Measurements from ENCODE around the gene PAX3.

PAX3 gene

DNA sequence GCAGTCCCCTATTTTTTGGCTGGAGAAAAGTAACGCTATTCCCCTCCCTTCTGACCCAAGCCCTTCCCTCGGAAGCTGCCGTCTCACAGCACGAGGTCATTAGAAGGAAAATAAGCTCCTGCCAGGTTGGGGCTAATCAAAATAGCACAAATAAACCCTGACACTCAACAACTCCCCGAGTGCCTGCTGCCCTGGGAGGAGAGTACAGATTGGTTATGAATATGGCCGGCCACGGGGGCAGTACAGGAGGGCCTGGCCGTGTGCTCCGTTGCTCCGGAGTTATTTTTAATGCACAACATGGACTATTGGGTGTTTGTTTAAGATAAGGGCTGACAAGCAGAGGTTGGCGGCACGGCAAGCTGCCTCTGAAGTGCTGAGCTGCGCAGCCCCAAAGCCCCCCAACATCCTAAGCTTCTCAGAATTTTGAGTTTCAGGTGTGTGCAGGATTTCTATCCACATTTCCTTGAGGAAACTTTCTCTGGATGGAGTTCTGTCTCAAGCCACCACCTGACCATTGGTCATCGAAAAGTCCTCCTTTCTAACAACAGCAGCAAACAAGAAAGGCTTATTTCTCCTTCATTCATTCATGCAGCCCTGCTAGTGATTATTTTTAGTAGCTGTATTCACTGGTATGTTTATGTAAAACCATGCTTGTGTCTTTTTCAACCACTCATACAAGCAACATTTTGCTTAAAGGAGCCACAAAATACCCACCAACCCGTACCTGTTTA is 58.7 kb downstream of the PAX3 start:
- no peak for DNase-seq (ENCODE audit: low read depth)

DNA sequence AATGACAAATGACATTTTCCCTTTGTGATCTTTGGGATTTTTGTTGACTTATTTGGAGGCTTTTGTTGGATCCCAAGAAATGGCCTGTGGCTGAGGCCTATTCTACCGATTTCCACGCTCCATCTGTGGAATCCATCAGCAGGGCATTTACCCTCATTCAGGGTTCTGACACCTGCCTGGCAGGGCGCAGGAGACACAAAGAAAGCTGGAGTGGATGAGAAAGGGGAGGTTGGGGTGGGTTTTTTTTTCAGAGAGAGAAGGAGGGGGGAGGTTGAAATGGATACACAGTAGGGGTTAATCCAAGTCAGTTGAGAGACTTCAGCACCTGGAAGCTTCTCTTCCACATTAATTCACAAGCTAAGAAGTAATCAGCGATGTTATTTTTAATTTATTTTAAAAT is 59.7 kb downstream of the PAX3 start:
- no peak for DNase-seq (ENCODE audit: low read depth)
- H3K4me3 ChIP-seq (ENCODE audit: low read depth, low read length) = no peak overlapping the region

More for the DNA sequence above, 58.7 kb downstream of the PAX3 start:
- no peak overlapping the region for H3K4me3 ChIP-seq (ENCODE audit: low read depth, low read length)

- no peak for DNase-seq (ENCODE audit: low read depth)
- H3K4me3 ChIP-seq (ENCODE audit: low read depth, low read length) = no peak overlapping the region
These were observed 60.7 kb downstream of the PAX3 start for GRCh38 chr2:222238072-222238471.

GRCh38 chr2:222232839-222233238 is 66.0 kb downstream of the PAX3 start:
- no peak overlapping the region for H3K4me3 ChIP-seq (ENCODE audit: low read depth, low read length)
- no peak for DNase-seq (ENCODE audit: low read depth)

GRCh38 chr2:222232372-222232771 is 66.4 kb downstream of the PAX3 start:
- DNase-seq (ENCODE audit: low read depth) = no peak
- H3K4me3 ChIP-seq (ENCODE audit: low read depth, low read length) = no peak overlapping the region

DNA sequence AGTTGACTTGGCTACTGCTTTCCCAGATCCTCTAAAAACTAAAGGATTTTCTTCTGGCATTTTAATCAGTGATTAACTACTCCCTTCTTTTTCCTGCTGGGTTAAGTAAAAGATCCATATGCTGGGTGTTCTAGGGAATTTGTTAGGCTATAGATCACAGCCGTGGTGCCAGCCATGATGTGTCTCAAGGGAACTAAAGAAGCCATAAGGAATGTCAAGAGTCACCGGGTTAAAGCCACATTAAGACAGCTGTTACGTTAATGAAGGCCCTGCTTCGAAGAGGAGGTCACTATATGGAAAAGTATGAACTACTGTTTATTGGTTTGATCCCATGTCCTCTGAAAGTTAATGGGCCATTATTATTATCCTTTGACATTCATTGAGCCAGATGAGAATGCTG is 70.7 kb downstream of the PAX3 start:
- H3K4me3 ChIP-seq (ENCODE audit: low read depth, low read length) = no peak overlapping the region
- no peak for DNase-seq (ENCODE audit: low read depth)

- DNase-seq (ENCODE audit: low read depth) = no peak
- no peak overlapping the region for H3K4me3 ChIP-seq (ENCODE audit: low read depth, low read length)
These were observed 80.0 kb downstream of the PAX3 start for GRCh38 chr2:222218786-222219185.

- H3K4me3 ChIP-seq (ENCODE audit: low read depth, low read length) = no peak overlapping the region
- DNase-seq (ENCODE audit: low read depth) = no peak
These were observed 81.1 kb downstream of the PAX3 start for GRCh38 chr2:222217712-222218111.

GRCh38 chr2:222214885-222215284 is 83.9 kb downstream of the PAX3 start:
- H3K4me3 ChIP-seq (ENCODE audit: low read depth, low read length) = no peak overlapping the region
- no peak for DNase-seq (ENCODE audit: low read depth)

DNA sequence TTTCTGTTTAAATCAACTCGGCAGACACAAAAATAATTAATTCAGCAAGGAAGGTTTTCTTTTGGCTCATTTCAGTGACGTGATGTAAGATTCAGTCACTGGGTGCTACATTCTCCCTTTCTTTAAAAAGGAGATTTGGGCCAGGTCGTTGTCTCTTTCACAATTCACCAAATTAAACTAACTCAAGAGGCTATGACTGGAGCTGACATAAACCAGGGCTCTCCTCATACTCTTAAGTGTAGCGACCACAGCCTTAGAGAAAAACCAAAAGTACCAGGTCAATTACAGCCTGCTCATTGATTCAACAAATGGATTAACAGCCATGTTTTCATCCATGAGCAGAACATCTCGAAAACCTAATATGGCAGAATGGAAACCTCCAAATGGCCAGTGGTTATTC is 85.7 kb downstream of the PAX3 start:
- DNase-seq (ENCODE audit: low read depth) = no peak
- H3K4me3 ChIP-seq (ENCODE audit: low read depth, low read length) = no peak overlapping the region

DNA sequence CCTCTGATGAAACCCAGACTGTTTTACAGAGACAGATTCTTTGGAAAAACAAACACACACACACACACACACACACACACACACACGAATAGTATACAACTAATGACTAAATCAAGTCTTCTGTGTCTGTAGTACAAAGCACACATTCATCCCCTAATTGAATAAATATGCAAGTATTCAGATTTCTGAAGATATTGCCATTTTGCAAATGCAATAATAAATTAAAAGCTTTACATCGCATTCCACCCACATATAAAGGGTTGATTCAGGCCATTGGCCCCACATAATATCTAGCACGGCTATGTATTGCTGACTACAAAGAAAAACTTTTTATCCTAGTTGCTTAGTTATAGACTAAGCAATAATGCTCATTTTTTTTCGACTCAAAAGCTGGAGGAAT is 86.2 kb downstream of the PAX3 start:
- no peak overlapping the region for H3K4me3 ChIP-seq (ENCODE audit: low read depth, low read length)
- no peak for DNase-seq (ENCODE audit: low read depth)

GRCh38 chr2:222208010-222208690 is 90.6 kb downstream of the PAX3 start:
- no peak for DNase-seq (ENCODE audit: low read depth)
- H3K4me3 ChIP-seq (ENCODE audit: low read depth, low read length) = no peak overlapping the region

- DNase-seq (ENCODE audit: low read depth) = no peak
- H3K4me3 ChIP-seq (ENCODE audit: low read depth, low read length) = no peak overlapping the region
These were observed 93.7 kb downstream of the PAX3 start for GRCh38 chr2:222205136-222205535.

DNA sequence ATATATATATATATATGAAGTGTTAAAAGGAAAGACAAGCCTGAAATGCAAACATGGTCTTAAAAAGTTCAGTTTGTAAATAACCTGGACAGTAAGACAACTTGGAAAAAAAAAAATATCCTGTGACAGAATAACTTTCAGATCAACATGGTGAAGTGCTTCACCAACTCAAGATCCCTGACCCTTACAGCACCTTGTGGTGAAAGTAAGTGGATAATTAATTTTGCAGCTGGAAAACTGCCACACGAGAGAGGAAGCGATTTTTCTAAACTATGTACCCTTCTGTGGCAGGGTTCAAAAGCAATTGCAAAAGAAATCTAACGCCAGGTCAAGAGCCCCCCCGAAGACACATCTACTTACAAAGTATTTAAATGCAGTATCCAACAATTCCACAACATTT is 95.8 kb downstream of the PAX3 start:
- no peak for DNase-seq (ENCODE audit: low read depth)
- H3K4me3 ChIP-seq (ENCODE audit: low read depth, low read length) = no peak overlapping the region

GRCh38 chr2:222196159-222196558 is 102.6 kb downstream of the PAX3 start:
- DNase-seq (ENCODE audit: low read depth) = no peak
- no peak overlapping the region for H3K4me3 ChIP-seq (ENCODE audit: low read depth, low read length)

- no peak overlapping the region for H3K4me3 ChIP-seq (ENCODE audit: low read depth, low read length)
- DNase-seq (ENCODE audit: low read depth) = no peak
These were observed 104.1 kb downstream of the PAX3 start for GRCh38 chr2:222194669-222195068.

DNA sequence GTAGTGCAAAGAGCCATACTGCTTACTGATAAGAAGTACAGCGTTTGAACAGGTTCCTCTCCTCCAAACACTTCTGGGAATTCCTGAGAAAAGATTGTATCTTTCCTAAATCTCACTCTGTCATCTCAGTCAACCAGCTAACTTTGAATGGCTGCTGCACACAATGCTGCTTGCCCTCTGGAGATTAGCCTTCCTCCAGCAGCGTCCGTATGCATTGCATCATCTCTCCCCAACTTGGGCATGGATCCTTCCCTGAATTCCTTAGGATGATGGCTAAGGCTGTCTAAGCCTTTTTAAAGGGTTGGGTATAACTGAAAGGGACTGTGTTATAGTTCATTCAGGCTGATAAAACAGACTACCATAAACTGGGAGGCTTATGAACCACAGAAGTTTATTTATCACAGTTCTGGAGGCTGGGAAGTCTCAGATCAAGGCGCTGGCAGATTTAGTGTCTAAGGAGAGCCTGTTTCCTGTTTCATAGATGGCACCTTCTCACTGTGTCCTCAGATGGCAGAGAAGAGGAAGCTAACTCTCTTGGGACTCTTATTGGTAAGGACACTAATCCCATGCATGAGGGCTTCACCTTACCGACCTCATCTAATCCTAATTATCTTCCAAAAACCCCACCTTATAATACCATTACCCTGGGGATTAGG is 105.3 kb downstream of the PAX3 start:
- DNase-seq (ENCODE audit: low read depth) = no peak
- H3K4me3 ChIP-seq (ENCODE audit: low read depth, low read length) = no peak overlapping the region

- no peak overlapping the region for H3K4me3 ChIP-seq (ENCODE audit: low read depth, low read length)
- DNase-seq (ENCODE audit: low read depth) = peak; percentile 5
These were observed 118.2 kb downstream of the PAX3 start for GRCh38 chr2:222180619-222181018.

- H3K4me3 ChIP-seq (ENCODE audit: low read depth, low read length) = no peak overlapping the region
These were observed 119.2 kb downstream of the PAX3 start for GRCh38 chr2:222179592-222179991.

DNA sequence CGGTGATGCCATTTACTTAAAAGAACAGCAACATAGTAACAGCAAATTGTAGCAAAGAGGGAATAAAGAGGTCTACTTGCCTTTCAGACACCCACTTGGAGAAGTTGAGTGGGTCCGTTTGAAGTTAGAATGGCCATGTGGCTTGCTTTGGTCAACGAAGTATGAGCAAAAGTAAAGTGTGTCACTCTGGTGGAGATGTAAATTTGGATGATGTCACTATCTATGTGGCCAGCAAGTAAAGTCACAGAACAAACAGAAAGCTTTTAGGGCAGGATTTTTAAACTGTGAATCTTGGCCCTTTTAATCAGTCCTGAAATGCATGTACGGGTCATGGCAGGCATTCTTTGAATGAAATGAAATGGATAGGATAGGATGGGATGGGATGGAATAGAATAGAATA is 120.3 kb downstream of the PAX3 start:
- H3K4me3 ChIP-seq (ENCODE audit: low read depth, low read length) = no peak overlapping the region
- DNase-seq (ENCODE audit: low read depth) = no peak

More at GRCh38 chr2:222179592-222179991, 119.2 kb downstream of the PAX3 start:
- no peak for DNase-seq (ENCODE audit: low read depth)

GRCh38 chr2:222176890-222177289 is 121.9 kb downstream of the PAX3 start:
- no peak for DNase-seq (ENCODE audit: low read depth)
- H3K4me3 ChIP-seq (ENCODE audit: low read depth, low read length) = no peak overlapping the region

Data from skeletal muscle cell (primary cell).